Loucy (cell line): ENCODE data around the gene MYPOP.

ENCODE experiments used
- H2AFZ ChIP-seq: fragments of 200-600 bp; sonication (generic); 2 replicates; pipeline ENCODE4 v1.6.0; 2016; ENCODE audit warnings: antibody characterized with exemption, mild to moderate bottlenecking, low read length, moderate library complexity
- H3F3A ChIP-seq: fragments of 200-600 bp; 2 replicates; pipeline ENCODE4 v1.6.0; 2016; ENCODE audit warnings: antibody characterized with exemption, low read depth, mild to moderate bottlenecking
- H3K27me3 ChIP-seq: fragments of 200-600 bp; sonication (generic); 2 replicates; pipeline ENCODE4 v1.6.1; 2014; ENCODE audit warnings: low read length, mild to moderate bottlenecking; ENCODE audit not compliant: insufficient read depth, poor library complexity, severe bottlenecking
- H3K36me3 ChIP-seq: fragments of 200-600 bp; sonication (generic); 2 replicates; pipeline ENCODE4 v1.6.1; 2016; ENCODE audit warnings: low read length; ENCODE audit not compliant: insufficient read depth
- H3K4me1 ChIP-seq: fragments of 200-600 bp; sonication (generic); 2 replicates; pipeline ENCODE4 v1.5.1; 2014; ENCODE audit warnings: low read length, mild to moderate bottlenecking; ENCODE audit not compliant: insufficient read depth, poor library complexity, severe bottlenecking
- H3K4me2 ChIP-seq: fragments of 200-600 bp; sonication (generic); 2 replicates; pipeline ENCODE4 v1.6.0; 2014; ENCODE audit warnings: antibody characterized with exemption, low read length, low read depth, mild to moderate bottlenecking; ENCODE audit not compliant: poor library complexity, severe bottlenecking
- H3K4me3 ChIP-seq: fragments of 200-600 bp; sonication (generic); 2 replicates; pipeline ENCODE4 v1.5.1; 2014; ENCODE audit warnings: low read length, mild to moderate bottlenecking, mixed read lengths; ENCODE audit not compliant: poor library complexity, severe bottlenecking
- H3K79me2 ChIP-seq: fragments of 200-600 bp; sonication (generic); 2 replicates; pipeline ENCODE4 v1.6.1; 2014; ENCODE audit warnings: low read length; ENCODE audit not compliant: insufficient read depth
- H3K9ac ChIP-seq: fragments of 200-600 bp; sonication (generic); 2 replicates; pipeline ENCODE4 v1.6.0; 2014; ENCODE audit warnings: mild to moderate bottlenecking, low read depth, low read length, moderate library complexity; ENCODE audit not compliant: poor library complexity, severe bottlenecking
- H3K9me2 ChIP-seq: fragments of 200-600 bp; sonication (generic); replicated peaks from 2 replicates; pipeline ENCODE4 v1.6.1; 2016; ENCODE audit warnings: low read depth, low read length, mixed read lengths
- H3K9me3 ChIP-seq: fragments of 200-600 bp; sonication (generic); 2 replicates; pipeline ENCODE4 v1.6.1; 2014; ENCODE audit warnings: mild to moderate bottlenecking, antibody characterized with exemption, low read length, low read depth; ENCODE audit not compliant: insufficient read depth
- H4K20me1 ChIP-seq: fragments of 200-600 bp; sonication (generic); 2 replicates; pipeline ENCODE4 v1.6.0; 2014; ENCODE audit warnings: antibody characterized with exemption, low read length, mild to moderate bottlenecking; ENCODE audit not compliant: insufficient read depth, poor library complexity, severe bottlenecking
- EZH2phosphoT487 ChIP-seq: fragments of 200-600 bp; IDR thresholded peaks from 2 replicates; pipeline ENCODE4 v1.6.1; 2018; ENCODE audit warnings: antibody characterized with exemption, mild to moderate bottlenecking, moderate library complexity, borderline replicate concordance
- TF ChIP-seq, protein P1 (sequence below): fragments of 200-600 bp; sonication (generic); conservative IDR thresholded peaks from 2 replicates; pipeline ENCODE4 v1.5.1; 2014; ENCODE audit warnings: mild to moderate bottlenecking, antibody characterized with exemption, low read length

Gene MYPOP

DNA sequence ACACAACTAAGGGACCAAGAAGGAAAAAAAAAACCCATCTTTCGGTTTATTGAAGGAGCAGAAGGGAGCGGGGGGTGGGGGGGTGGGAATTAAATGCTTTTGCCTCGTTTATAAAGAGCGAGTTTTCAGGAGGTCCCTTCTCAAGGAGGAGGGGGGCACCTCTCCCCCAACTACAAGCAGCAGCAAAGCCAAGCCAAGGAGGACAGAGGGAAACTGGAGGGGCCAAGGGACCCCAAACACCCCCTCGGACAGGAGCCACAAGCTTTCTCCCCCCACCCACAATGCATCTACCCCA lies 18.9 kb downstream of the MYPOP start:
- TF ChIP-seq, protein P1, sequence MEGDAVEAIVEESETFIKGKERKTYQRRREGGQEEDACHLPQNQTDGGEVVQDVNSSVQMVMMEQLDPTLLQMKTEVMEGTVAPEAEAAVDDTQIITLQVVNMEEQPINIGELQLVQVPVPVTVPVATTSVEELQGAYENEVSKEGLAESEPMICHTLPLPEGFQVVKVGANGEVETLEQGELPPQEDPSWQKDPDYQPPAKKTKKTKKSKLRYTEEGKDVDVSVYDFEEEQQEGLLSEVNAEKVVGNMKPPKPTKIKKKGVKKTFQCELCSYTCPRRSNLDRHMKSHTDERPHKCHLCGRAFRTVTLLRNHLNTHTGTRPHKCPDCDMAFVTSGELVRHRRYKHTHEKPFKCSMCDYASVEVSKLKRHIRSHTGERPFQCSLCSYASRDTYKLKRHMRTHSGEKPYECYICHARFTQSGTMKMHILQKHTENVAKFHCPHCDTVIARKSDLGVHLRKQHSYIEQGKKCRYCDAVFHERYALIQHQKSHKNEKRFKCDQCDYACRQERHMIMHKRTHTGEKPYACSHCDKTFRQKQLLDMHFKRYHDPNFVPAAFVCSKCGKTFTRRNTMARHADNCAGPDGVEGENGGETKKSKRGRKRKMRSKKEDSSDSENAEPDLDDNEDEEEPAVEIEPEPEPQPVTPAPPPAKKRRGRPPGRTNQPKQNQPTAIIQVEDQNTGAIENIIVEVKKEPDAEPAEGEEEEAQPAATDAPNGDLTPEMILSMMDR = no peak
- no peak for TF ChIP-seq EZH2phosphoT487
- H3K4me1 ChIP-seq = peaks cover 24% of the 10 kb centered on the region
- peak overlapping the region; percentile 94 for H3K4me2 ChIP-seq
- peak overlapping the region; percentile 84 for H3K4me3 ChIP-seq
- H4K20me1 ChIP-seq = peaks cover 27% of the 10 kb centered on the region
- no peaks in the 10 kb centered on the region for H3F3A ChIP-seq
- H3K79me2 ChIP-seq = peaks cover 28% of the 10 kb centered on the region
- H2AFZ ChIP-seq = no peak overlapping the region
- H3K9ac ChIP-seq = peak overlapping the region; percentile 42
- H3K9me2 ChIP-seq = no peaks in the 10 kb centered on the region
- H3K36me3 ChIP-seq = no peaks in the 10 kb centered on the region
- no peaks in the 10 kb centered on the region for H3K27me3 ChIP-seq
- H3K9me3 ChIP-seq = no peaks in the 10 kb centered on the region

DNA sequence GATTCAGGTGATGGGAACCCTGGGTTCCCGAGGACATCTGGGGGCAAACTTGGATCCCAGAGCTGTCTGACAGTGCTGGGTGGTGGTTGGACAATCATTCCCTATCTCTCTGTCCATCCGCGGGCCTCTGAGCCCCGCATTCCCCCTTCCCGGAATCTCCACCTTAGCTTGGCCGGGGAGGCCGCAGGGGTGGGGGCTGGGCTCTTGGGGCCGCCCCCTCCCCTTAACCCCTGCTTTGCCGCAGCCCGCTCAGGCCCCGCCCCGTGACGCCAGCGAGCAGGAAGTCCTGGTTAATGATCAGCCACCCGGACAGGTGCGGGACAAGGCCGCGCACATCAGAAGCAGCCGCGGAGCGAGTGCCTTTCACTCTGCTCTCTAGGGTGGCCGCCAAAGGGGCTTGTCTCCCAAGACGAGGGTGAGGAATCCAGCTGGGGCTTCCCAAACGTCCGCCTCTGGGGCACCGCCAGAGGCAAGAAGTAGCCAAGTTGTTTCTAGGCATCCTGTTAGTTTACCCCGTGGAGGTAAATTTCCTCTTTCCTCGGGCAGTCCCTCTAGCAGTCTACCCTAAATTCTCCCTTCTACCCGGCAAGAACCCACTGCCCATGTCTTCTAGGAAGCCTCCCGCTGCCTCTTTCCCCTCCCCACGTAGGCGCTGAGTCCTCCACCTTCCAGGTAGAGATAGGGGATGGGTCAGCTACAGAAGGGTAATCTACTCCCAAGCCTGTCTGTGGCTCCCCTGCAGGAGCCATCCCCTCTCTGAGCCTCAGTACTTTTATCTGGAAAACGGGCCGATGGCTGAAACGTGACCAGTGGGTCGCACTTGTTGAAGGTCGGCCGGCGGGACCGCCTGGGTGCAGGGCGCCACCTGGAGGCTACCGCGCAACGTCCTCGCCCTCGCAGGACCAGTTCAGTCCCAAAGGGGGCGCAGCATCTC lies 19.5 kb downstream of the MYPOP start:
- Histone ChIP-seq H2AFZ (no peak overlapping the region), H3K36me3 (no peaks in the 10 kb centered on the region), H3K4me3 (peak overlapping the region; percentile 69), H3K4me1 (peaks cover 24% of the 10 kb centered on the region), H3K9ac (peak overlapping the region; percentile 42), H3K27me3 (no peaks in the 10 kb centered on the region), H3F3A (no peaks in the 10 kb centered on the region), H3K79me2 (peaks cover 28% of the 10 kb centered on the region), H3K4me2 (peak overlapping the region; percentile 77), H4K20me1 (peaks cover 27% of the 10 kb centered on the region), H3K9me3 (no peaks in the 10 kb centered on the region), H3K9me2 (no peaks in the 10 kb centered on the region)
- TF ChIP-seq, protein P1 = peak; percentile 100
- TF ChIP-seq EZH2phosphoT487 = no peak

DNA sequence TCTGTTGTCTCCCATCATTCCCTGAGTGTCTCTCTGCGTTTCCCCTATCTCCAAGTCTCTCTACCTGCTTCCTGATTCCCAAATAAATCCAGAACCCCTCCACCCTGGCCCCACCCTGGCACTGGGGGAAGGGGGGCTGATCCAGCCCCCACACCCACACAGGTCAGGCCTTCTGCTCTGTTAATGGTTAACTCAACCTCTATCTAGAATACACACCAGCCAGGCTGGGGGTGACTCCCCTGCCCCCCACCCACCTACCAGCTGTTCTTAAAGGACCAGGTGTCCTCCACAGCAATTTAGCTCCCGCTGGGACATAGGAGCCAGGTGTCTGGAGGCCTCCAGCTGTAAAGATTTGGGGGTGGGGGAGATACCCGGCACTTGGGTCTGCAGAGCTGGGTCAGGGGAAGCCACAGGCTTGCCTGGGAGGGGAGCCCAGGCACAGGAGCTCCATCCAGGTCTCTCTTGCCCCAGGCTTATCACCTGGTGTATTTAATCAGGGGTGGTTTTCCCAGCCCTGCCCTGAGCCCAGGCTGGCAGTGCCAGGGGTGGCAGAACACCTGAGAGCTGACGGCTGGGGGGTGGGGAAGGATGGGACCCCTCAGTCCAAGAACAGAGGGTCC lies 20.4 kb downstream of the MYPOP start:
- Histone ChIP-seq H4K20me1 (peaks cover 27% of the 10 kb centered on the region), H3K9me3 (no peaks in the 10 kb centered on the region), H3K9ac (no peak overlapping the region), H3K9me2 (no peaks in the 10 kb centered on the region), H3K4me3 (no peak overlapping the region), H2AFZ (no peak overlapping the region), H3F3A (no peaks in the 10 kb centered on the region), H3K27me3 (no peaks in the 10 kb centered on the region), H3K79me2 (peaks cover 28% of the 10 kb centered on the region), H3K36me3 (no peaks in the 10 kb centered on the region), H3K4me1 (peaks cover 27% of the 10 kb centered on the region), H3K4me2 (no peak overlapping the region)
- TF ChIP-seq EZH2phosphoT487 = no peak
- TF ChIP-seq, protein P1 = no peak
